ENCODE data around the gene SH3RF3.

SH3RF3 gene

GRCh38 chr2:109089602-109090300 lies 39.3 kb upstream of the SH3RF3 start:
- Histone ChIP-seq H3K27me3 (ENCODE audit: insufficient read depth, poor library complexity, severe bottlenecking) (no peaks in the 10 kb centered on the region), H3K27ac (ENCODE audit: poor library complexity, severe bottlenecking) (peak overlapping the region; percentile 45), H3K4me3 (ENCODE audit: severe bottlenecking) (no peak overlapping the region), H3K36me3 (ENCODE audit: low read depth) (no peaks in the 10 kb centered on the region), H3K4me1 (ENCODE audit: insufficient read depth, poor library complexity, severe bottlenecking) (peaks cover 6% of the 10 kb centered on the region), H3K9me3 (ENCODE audit: severe bottlenecking) (no peaks in the 10 kb centered on the region)
- ATAC-seq (ENCODE audit: low read depth) (peak; percentile 49; the same call in 1 of the 3 replicates), DNase-seq (ENCODE audit: low spot score) (no peak)
- TF ChIP-seq CTCF (IDR thresholded peaks at IDR 0.05; ENCODE audit: poor library complexity, severe bottlenecking), result no peak

- Histone ChIP-seq H3K36me3 (ENCODE audit: low read depth) (no peaks in the 10 kb centered on the region), H3K27ac (ENCODE audit: poor library complexity, severe bottlenecking) (no peak overlapping the region), H3K4me3 (ENCODE audit: severe bottlenecking) (no peak overlapping the region), H3K9me3 (ENCODE audit: severe bottlenecking) (no peaks in the 10 kb centered on the region), H3K4me1 (ENCODE audit: insufficient read depth, poor library complexity, severe bottlenecking) (peaks cover 6% of the 10 kb centered on the region), H3K27me3 (ENCODE audit: insufficient read depth, poor library complexity, severe bottlenecking) (no peaks in the 10 kb centered on the region)
- no peak for TF ChIP-seq CTCF (IDR thresholded peaks at IDR 0.05; ENCODE audit: poor library complexity, severe bottlenecking)
- DNase-seq (ENCODE audit: low spot score), result no peak
- ATAC-seq (ENCODE audit: low read depth), result no peak
Observed at GRCh38 chr2:109091526-109091925, 37.5 kb upstream of the SH3RF3 start.

GRCh38 chr2:109094144-109094543 lies 34.9 kb upstream of the SH3RF3 start:
- H3K27ac ChIP-seq (ENCODE audit: poor library complexity, severe bottlenecking), result no peak overlapping the region
- no peaks in the 10 kb centered on the region for H3K36me3 ChIP-seq (ENCODE audit: low read depth)
- H3K9me3 ChIP-seq (ENCODE audit: severe bottlenecking), result no peaks in the 10 kb centered on the region
- H3K4me3 ChIP-seq (ENCODE audit: severe bottlenecking), result no peak overlapping the region
- ATAC-seq (ENCODE audit: low read depth), result no peak
- peaks cover 21% of the 10 kb centered on the region for H3K4me1 ChIP-seq (ENCODE audit: insufficient read depth, poor library complexity, severe bottlenecking)
- DNase-seq (ENCODE audit: low spot score), result no peak
- TF ChIP-seq CTCF (IDR thresholded peaks at IDR 0.05; ENCODE audit: poor library complexity, severe bottlenecking), result no peak
- H3K27me3 ChIP-seq (ENCODE audit: insufficient read depth, poor library complexity, severe bottlenecking), result no peaks in the 10 kb centered on the region

GRCh38 chr2:109098251-109098920 lies 30.6 kb upstream of the SH3RF3 start:
- H3K27ac ChIP-seq (ENCODE audit: poor library complexity, severe bottlenecking), result peak overlapping the region; percentile 76
- no peak for DNase-seq (ENCODE audit: low spot score)
- no peaks in the 10 kb centered on the region for H3K9me3 ChIP-seq (ENCODE audit: severe bottlenecking)
- no peak overlapping the region for H3K4me3 ChIP-seq (ENCODE audit: severe bottlenecking)
- no peaks in the 10 kb centered on the region for H3K27me3 ChIP-seq (ENCODE audit: insufficient read depth, poor library complexity, severe bottlenecking)
- ATAC-seq (ENCODE audit: low read depth), result peak; percentile 93
- H3K36me3 ChIP-seq (ENCODE audit: low read depth), result no peaks in the 10 kb centered on the region
- peaks cover 15% of the 10 kb centered on the region for H3K4me1 ChIP-seq (ENCODE audit: insufficient read depth, poor library complexity, severe bottlenecking)
- no peak for TF ChIP-seq CTCF (IDR thresholded peaks at IDR 0.05; ENCODE audit: poor library complexity, severe bottlenecking)

- H3K27me3 ChIP-seq (ENCODE audit: insufficient read depth, poor library complexity, severe bottlenecking), result no peaks in the 10 kb centered on the region
- ATAC-seq (ENCODE audit: low read depth), result peak; percentile 54
- peak overlapping the region; percentile 76 for H3K27ac ChIP-seq (ENCODE audit: poor library complexity, severe bottlenecking)
- H3K36me3 ChIP-seq (ENCODE audit: low read depth), result no peaks in the 10 kb centered on the region
- H3K9me3 ChIP-seq (ENCODE audit: severe bottlenecking), result no peaks in the 10 kb centered on the region
- no peak overlapping the region for H3K4me3 ChIP-seq (ENCODE audit: severe bottlenecking)
- no peak for DNase-seq (ENCODE audit: low spot score)
- no peak for TF ChIP-seq CTCF (IDR thresholded peaks at IDR 0.05; ENCODE audit: poor library complexity, severe bottlenecking)
- peaks cover 15% of the 10 kb centered on the region for H3K4me1 ChIP-seq (ENCODE audit: insufficient read depth, poor library complexity, severe bottlenecking)
Observed at GRCh38 chr2:109098921-109099273, 30.1 kb upstream of the SH3RF3 start.

Data from RWPE2 (cell line).